Liver (tissue), 9 donors: ENCODE data around the gene AMPH. TPM values are rescaled to one million over a fixed set of nuclear protein-coding genes. Genes with fewer than 3 reads are reported as not detected.

Experiments used
- DNase-seq: peaks from one replicate; pipeline ENCODE4 v3.0.0-alpha.2; 2017; ENCODE audit warnings: low spot score
- H3K27ac ChIP-seq, 2 donors: one replicate each; pipeline ENCODE4 v1.7.0; 2013; ENCODE audit warnings: inconsistent platforms in 2 of 2, low read length in 2 of 2, control low read depth in 1 of 2, low read depth in 1 of 2, mild to moderate bottlenecking in 1 of 2
- H3K27me3 ChIP-seq, 4 donors: one replicate each; pipeline versions ENCODE4 v1.6.1 to v1.7.0; 2013; ENCODE audit warnings: low read length in 3 of 4, inconsistent platforms in 1 of 4, mild to moderate bottlenecking in 1 of 4, moderate library complexity in 1 of 4; ENCODE audit not compliant: control insufficient read depth in 4 of 4, insufficient read depth in 4 of 4
- H3K36me3 ChIP-seq, 4 donors: one replicate each; pipeline versions ENCODE4 v1.6.1 to v1.7.0; 2013; ENCODE audit warnings: low read length in 3 of 4, mild to moderate bottlenecking in 3 of 4, low read depth in 1 of 4, moderate library complexity in 1 of 4; ENCODE audit not compliant: control insufficient read depth in 4 of 4, insufficient read depth in 3 of 4
- H3K4me1 ChIP-seq, 4 donors: one replicate each; pipeline versions ENCODE4 v1.6.1 to v1.7.0; 2013; ENCODE audit warnings: low read length in 3 of 4, mild to moderate bottlenecking in 3 of 4, moderate library complexity in 1 of 4; ENCODE audit not compliant: control insufficient read depth in 4 of 4, insufficient read depth in 4 of 4
- H3K4me3 ChIP-seq, 3 donors: one replicate each; pipeline versions ENCODE4 v1.6.1 to v1.7.0; 2013; ENCODE audit warnings: low read length in 3 of 3, control low read depth in 1 of 3, low read depth in 1 of 3, mild to moderate bottlenecking in 1 of 3
- H3K9ac ChIP-seq, 2 donors: one replicate each; pipeline ENCODE4 v1.7.0; 2013; ENCODE audit warnings: low read length in 2 of 2, mild to moderate bottlenecking in 2 of 2, moderate library complexity in 2 of 2, control low read depth in 1 of 2, low read depth in 1 of 2
- H3K9me3 ChIP-seq, 4 donors: one replicate each; pipeline versions ENCODE4 v1.6.1 to v1.7.0; 2013; ENCODE audit warnings: low read length in 3 of 4; ENCODE audit not compliant: control insufficient read depth in 4 of 4
- EGR1 ChIP-seq, 2 donors: IDR thresholded peaks; 2 replicates each; pipeline ENCODE4 v1.6.1; 2016 to 2018; ENCODE audit warnings: antibody characterized with exemption in 2 of 2, low read depth in 2 of 2
- FOXA1 ChIP-seq: IDR thresholded peaks from 2 replicates; pipeline ENCODE4 v1.6.1; 2016; ENCODE audit warnings: antibody characterized with exemption
- FOXA2 ChIP-seq: IDR thresholded peaks from 2 replicates; pipeline ENCODE4 v1.6.1; 2016; ENCODE audit warnings: antibody characterized with exemption
- GABPA ChIP-seq, 2 donors: IDR thresholded peaks in 1 of 2; conservative IDR thresholded peaks in 1 of 2; 2 replicates each; pipeline ENCODE4 v1.6.1; 2016; ENCODE audit warnings: antibody characterized with exemption in 2 of 2, mild to moderate bottlenecking in 1 of 2, moderate library complexity in 1 of 2
- HNF4A ChIP-seq, 2 donors: conservative IDR thresholded peaks; 2 replicates each; pipeline ENCODE4 v1.6.1; 2016; ENCODE audit warnings: antibody characterized with exemption in 2 of 2, mild to moderate bottlenecking in 2 of 2
- HNF4G ChIP-seq: IDR thresholded peaks from 2 replicates; pipeline ENCODE4 v1.6.1; 2016; ENCODE audit warnings: antibody characterized with exemption
- JUND ChIP-seq, 2 donors: IDR thresholded peaks; 2 replicates each; pipeline ENCODE4 v1.6.1; 2016; ENCODE audit warnings: antibody characterized with exemption in 2 of 2
- NR2F2 ChIP-seq: IDR thresholded peaks from 2 replicates; pipeline ENCODE4 v1.6.1; 2016; ENCODE audit warnings: antibody characterized with exemption
- RAD21 ChIP-seq, 2 donors: IDR thresholded peaks; 2 replicates each; pipeline ENCODE4 v1.6.1; 2016; ENCODE audit warnings: antibody characterized with exemption in 2 of 2, mild to moderate bottlenecking in 2 of 2
- RXRA ChIP-seq, 2 donors: IDR thresholded peaks; 2 replicates each; pipeline ENCODE4 v1.6.1; 2017 to 2018; ENCODE audit warnings: antibody characterized with exemption in 2 of 2, mild to moderate bottlenecking in 1 of 2
- SP1 ChIP-seq: IDR thresholded peaks from 2 replicates; pipeline ENCODE4 v1.6.1; 2018; ENCODE audit warnings: antibody characterized with exemption, mild to moderate bottlenecking
- TAF1 ChIP-seq: conservative IDR thresholded peaks from 2 replicates; pipeline ENCODE4 v1.6.1; 2016; ENCODE audit warnings: antibody characterized with exemption, mild to moderate bottlenecking
- YY1 ChIP-seq: IDR thresholded peaks from 2 replicates; pipeline ENCODE4 v1.6.1; 2016; ENCODE audit warnings: antibody characterized with exemption, mild to moderate bottlenecking
- WGBS: extraction: QIAGEN DNeasy Blood & Tissue Kit; methylation state at CpG from one replicate; pipeline ENCODE4 v1.1.7; 2013; 5-methylcytosine and 5-hydroxymethylcytosine counted together
- polyA plus RNA-seq, 2 donors: library from polyadenylated mRNA; stranded (reverse) in 1 of 2; unstranded in 1 of 2; fragments of 200-250 nt in 1 of 2; fragments of >200 nt in 1 of 2; fragmentation: Nextera tagmentation in 1 of 2; extraction: Ambion mirVana in 1 of 2; gene quantifications; one replicate each; pipeline versions ENCODE4 v1.2.1 to v1.2.3, GENCODE V29; 2013 to 2015
- total RNA-seq, 2 donors: library from RNA; depleted of rRNA; stranded (reverse); fragments of >200 nt; gene quantifications; one replicate each; pipeline ENCODE4 v1.2.3, GENCODE V29; 2014
- TF ChIP-seq, protein P1 (sequence below): IDR thresholded peaks from 2 replicates; pipeline ENCODE4 v1.6.1; 2016; ENCODE audit warnings: antibody characterized with exemption
- TF ChIP-seq, protein P2 (sequence below): IDR thresholded peaks from 2 replicates; pipeline ENCODE4 v1.6.1; 2016; ENCODE audit warnings: antibody characterized with exemption, mild to moderate bottlenecking
- TF ChIP-seq, protein P3 (sequence below): fragments of 150-350 bp; IDR thresholded peaks from 2 replicates; pipeline ENCODE4 v1.5.1; 2017; ENCODE audit warnings: improper control_type of control experiment, low read depth, low read length; ENCODE audit not compliant: missing input control
- TF ChIP-seq, protein P4 (sequence below): IDR thresholded peaks from 2 replicates; pipeline ENCODE4 v1.6.1; 2016; ENCODE audit warnings: antibody characterized with exemption
- TF ChIP-seq, protein P5 (sequence below): IDR thresholded peaks from 2 replicates; pipeline ENCODE4 v1.6.1; 2016; ENCODE audit warnings: antibody characterized with exemption
- donor health status: healthy.
- donor health status: healthy.
- donor health status: healthy.
- donor health status: healthy.
- donor health status: healthy.

The AMPH gene
- total and polyA plus RNA-seq, 4 donors = 0.13 to 0.25 (median 0.20) TPM

DNA sequence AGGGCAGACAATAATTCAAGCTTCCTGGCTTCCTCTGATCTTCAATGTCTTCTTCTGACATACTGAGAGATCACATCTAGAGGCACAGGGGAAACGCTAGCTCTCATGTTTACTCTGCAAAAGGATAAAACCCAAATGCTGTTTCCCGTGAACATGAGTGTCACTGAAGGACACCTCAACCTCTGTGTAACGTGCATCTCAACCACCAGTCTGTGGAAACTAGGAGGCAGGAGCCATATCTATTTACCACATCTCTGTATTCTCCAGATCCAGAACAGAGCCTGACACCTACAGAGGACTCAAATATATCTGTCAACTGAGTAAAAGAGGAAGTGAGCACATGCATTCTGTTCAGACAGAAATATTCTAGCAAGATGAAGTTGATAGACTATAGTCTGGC lies 217.4 kb downstream of the AMPH start:
- WGBS = 44% methylated on average over 3 of the region's 3 CpGs
- Histone ChIP-seq H3K27ac (no peak overlapping the region), H3K4me3 (no peak overlapping the region), H3K27me3 (peaks cover 0 to 4% (median 0%) of the 10 kb centered on the region in 4 donors), H3K9ac (no peak overlapping the region), H3K9me3 (no peaks in the 10 kb centered on the region), H3K36me3 (no peaks in the 10 kb centered on the region), H3K4me1 (no peaks in the 10 kb centered on the region)
- TF ChIP-seq FOXA2 (no peak), GABPA (IDR thresholded peaks at IDR 0.05 in 1 of 2, conservative IDR thresholded peaks at IDR 0.05 in 1 of 2) (no peak), NR2F2 (no peak), HNF4G (no peak), RXRA (IDR thresholded peaks at IDR 0.05) (no peak), RAD21 (IDR thresholded peaks at IDR 0.05) (no peak), FOXA1 (no peak), TAF1 (no peak), YY1 (no peak), SP1 (no peak), HNF4A (conservative IDR thresholded peaks at IDR 0.05) (no peak), EGR1 (IDR thresholded peaks at IDR 0.05; ENCODE audit: low read depth in 2 of 2) (no peak), JUND (IDR thresholded peaks at IDR 0.05) (no peak)
- TF ChIP-seq, protein P1, sequence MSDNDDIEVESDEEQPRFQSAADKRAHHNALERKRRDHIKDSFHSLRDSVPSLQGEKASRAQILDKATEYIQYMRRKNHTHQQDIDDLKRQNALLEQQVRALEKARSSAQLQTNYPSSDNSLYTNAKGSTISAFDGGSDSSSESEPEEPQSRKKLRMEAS = no peak
- TF ChIP-seq, protein P2, sequence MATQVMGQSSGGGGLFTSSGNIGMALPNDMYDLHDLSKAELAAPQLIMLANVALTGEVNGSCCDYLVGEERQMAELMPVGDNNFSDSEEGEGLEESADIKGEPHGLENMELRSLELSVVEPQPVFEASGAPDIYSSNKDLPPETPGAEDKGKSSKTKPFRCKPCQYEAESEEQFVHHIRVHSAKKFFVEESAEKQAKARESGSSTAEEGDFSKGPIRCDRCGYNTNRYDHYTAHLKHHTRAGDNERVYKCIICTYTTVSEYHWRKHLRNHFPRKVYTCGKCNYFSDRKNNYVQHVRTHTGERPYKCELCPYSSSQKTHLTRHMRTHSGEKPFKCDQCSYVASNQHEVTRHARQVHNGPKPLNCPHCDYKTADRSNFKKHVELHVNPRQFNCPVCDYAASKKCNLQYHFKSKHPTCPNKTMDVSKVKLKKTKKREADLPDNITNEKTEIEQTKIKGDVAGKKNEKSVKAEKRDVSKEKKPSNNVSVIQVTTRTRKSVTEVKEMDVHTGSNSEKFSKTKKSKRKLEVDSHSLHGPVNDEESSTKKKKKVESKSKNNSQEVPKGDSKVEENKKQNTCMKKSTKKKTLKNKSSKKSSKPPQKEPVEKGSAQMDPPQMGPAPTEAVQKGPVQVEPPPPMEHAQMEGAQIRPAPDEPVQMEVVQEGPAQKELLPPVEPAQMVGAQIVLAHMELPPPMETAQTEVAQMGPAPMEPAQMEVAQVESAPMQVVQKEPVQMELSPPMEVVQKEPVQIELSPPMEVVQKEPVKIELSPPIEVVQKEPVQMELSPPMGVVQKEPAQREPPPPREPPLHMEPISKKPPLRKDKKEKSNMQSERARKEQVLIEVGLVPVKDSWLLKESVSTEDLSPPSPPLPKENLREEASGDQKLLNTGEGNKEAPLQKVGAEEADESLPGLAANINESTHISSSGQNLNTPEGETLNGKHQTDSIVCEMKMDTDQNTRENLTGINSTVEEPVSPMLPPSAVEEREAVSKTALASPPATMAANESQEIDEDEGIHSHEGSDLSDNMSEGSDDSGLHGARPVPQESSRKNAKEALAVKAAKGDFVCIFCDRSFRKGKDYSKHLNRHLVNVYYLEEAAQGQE = no peak
- TF ChIP-seq, protein P3, sequence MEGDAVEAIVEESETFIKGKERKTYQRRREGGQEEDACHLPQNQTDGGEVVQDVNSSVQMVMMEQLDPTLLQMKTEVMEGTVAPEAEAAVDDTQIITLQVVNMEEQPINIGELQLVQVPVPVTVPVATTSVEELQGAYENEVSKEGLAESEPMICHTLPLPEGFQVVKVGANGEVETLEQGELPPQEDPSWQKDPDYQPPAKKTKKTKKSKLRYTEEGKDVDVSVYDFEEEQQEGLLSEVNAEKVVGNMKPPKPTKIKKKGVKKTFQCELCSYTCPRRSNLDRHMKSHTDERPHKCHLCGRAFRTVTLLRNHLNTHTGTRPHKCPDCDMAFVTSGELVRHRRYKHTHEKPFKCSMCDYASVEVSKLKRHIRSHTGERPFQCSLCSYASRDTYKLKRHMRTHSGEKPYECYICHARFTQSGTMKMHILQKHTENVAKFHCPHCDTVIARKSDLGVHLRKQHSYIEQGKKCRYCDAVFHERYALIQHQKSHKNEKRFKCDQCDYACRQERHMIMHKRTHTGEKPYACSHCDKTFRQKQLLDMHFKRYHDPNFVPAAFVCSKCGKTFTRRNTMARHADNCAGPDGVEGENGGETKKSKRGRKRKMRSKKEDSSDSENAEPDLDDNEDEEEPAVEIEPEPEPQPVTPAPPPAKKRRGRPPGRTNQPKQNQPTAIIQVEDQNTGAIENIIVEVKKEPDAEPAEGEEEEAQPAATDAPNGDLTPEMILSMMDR = no peak
- TF ChIP-seq, protein P4, sequence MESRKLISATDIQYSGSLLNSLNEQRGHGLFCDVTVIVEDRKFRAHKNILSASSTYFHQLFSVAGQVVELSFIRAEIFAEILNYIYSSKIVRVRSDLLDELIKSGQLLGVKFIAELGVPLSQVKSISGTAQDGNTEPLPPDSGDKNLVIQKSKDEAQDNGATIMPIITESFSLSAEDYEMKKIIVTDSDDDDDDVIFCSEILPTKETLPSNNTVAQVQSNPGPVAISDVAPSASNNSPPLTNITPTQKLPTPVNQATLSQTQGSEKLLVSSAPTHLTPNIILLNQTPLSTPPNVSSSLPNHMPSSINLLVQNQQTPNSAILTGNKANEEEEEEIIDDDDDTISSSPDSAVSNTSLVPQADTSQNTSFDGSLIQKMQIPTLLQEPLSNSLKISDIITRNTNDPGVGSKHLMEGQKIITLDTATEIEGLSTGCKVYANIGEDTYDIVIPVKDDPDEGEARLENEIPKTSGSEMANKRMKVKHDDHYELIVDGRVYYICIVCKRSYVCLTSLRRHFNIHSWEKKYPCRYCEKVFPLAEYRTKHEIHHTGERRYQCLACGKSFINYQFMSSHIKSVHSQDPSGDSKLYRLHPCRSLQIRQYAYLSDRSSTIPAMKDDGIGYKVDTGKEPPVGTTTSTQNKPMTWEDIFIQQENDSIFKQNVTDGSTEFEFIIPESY = no peak
- TF ChIP-seq, protein P5, sequence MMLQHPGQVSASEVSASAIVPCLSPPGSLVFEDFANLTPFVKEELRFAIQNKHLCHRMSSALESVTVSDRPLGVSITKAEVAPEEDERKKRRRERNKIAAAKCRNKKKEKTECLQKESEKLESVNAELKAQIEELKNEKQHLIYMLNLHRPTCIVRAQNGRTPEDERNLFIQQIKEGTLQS = no peak
- no peak for DNase-seq
